RWPE2 (cell line): ENCODE measurements around the gene ZP2.
"Not testable (repeated sequence)": the region's sequence is repeated elsewhere in the genome, so short reads cannot be mapped to it uniquely, and the experiment has no call there.

Source experiments
- ATAC-seq: fragments of 200-7000 bp; cut with Tn5 transposase; 3 replicates; pipeline ENCODE4 v1.9.1; 2021; ENCODE audit warnings: low read depth
- DNase-seq: peaks from one replicate; pipeline ENCODE4 v3.0.0-alpha.2; 2020; ENCODE audit warnings: low spot score
- H3K27ac ChIP-seq: fragments of 450-650 bp; 2 replicates; pipeline ENCODE4 v1.5.1; 2017; ENCODE audit warnings: mild to moderate bottlenecking; ENCODE audit not compliant: poor library complexity, severe bottlenecking
- H3K27me3 ChIP-seq: fragments of 250-450 bp; sonication (Bioruptor Pico); 2 replicates; pipeline ENCODE4 v1.5.1; 2021; ENCODE audit warnings: mild to moderate bottlenecking, moderate library complexity; ENCODE audit not compliant: insufficient read depth, poor library complexity, severe bottlenecking
- H3K36me3 ChIP-seq: fragments of 250-450 bp; sonication (Bioruptor Pico); 2 replicates; pipeline ENCODE4 v1.5.1; 2020; ENCODE audit warnings: low read depth, mild to moderate bottlenecking, moderate library complexity
- H3K4me1 ChIP-seq: fragments of 250-450 bp; sonication (Bioruptor Pico); 2 replicates; pipeline ENCODE4 v1.5.1; 2021; ENCODE audit warnings: mild to moderate bottlenecking, moderate library complexity; ENCODE audit not compliant: insufficient read depth, poor library complexity, severe bottlenecking
- H3K4me3 ChIP-seq: fragments of 250-450 bp; sonication (Bioruptor Pico); 2 replicates; pipeline ENCODE4 v1.5.1; 2021; ENCODE audit warnings: mild to moderate bottlenecking, moderate library complexity; ENCODE audit not compliant: severe bottlenecking
- H3K9me3 ChIP-seq: fragments of 250-450 bp; sonication (Bioruptor Pico); 2 replicates; pipeline ENCODE4 v1.5.1; 2021; ENCODE audit warnings: mild to moderate bottlenecking, moderate library complexity; ENCODE audit not compliant: severe bottlenecking
- CTCF ChIP-seq: fragments of 450-650 bp; IDR thresholded peaks from one replicate; pipeline ENCODE4 v1.5.1; 2017; ENCODE audit warnings: mild to moderate bottlenecking, moderate library complexity; ENCODE audit not compliant: poor library complexity, severe bottlenecking

ZP2 gene

GRCh38 chr16:21211486-21211885 lies at the start of gene ZP2:
TSS of gene ZP2 (minus strand) at chr16:21211574. CDS start at chr16:21211547, 27 bp downstream.
- ATAC-seq: no peak

GRCh38 chr16:21257284-21257683 lies 45.9 kb upstream of the ZP2 start:
- TF ChIP-seq CTCF: no peak
- H3K36me3 ChIP-seq: no peaks in the 10 kb centered on the region
- no peaks in the 10 kb centered on the region for H3K4me1 ChIP-seq
- no peak overlapping the region for H3K4me3 ChIP-seq
- no peak overlapping the region for H3K27ac ChIP-seq
- DNase-seq: no peak
- H3K9me3 ChIP-seq: no peaks in the 10 kb centered on the region
- no peaks in the 10 kb centered on the region for H3K27me3 ChIP-seq
- ATAC-seq: no peak

More at GRCh38 chr16:21211486-21211885, at the start of gene ZP2:
- no peaks in the 10 kb centered on the region for H3K4me1 ChIP-seq
- no peak within 1 kb of the TSS for H3K4me3 ChIP-seq
- no peak for DNase-seq
- no peak for TF ChIP-seq CTCF
- H3K27ac ChIP-seq: no peak within 1 kb of the TSS
- no peaks in the 10 kb centered on the region for H3K27me3 ChIP-seq
- no peaks in the 10 kb centered on the region for H3K9me3 ChIP-seq
- H3K36me3 ChIP-seq: no peaks in the 10 kb centered on the region

- no peak overlapping the region for H3K27ac ChIP-seq
- DNase-seq: no peak
- no peaks in the 10 kb centered on the region for H3K9me3 ChIP-seq
- no peaks in the 10 kb centered on the region for H3K27me3 ChIP-seq
- no peak overlapping the region for H3K4me3 ChIP-seq
- no peaks in the 10 kb centered on the region for H3K36me3 ChIP-seq
- H3K4me1 ChIP-seq: no peaks in the 10 kb centered on the region
- no peak for ATAC-seq
- no peak for TF ChIP-seq CTCF
Observed at GRCh38 chr16:21256636-21257035, 45.3 kb upstream of the ZP2 start.

GRCh38 chr16:21253470-21253869 lies 42.1 kb upstream of the ZP2 start:
- ATAC-seq: no peak
- no peak for DNase-seq
- no peak overlapping the region for H3K4me3 ChIP-seq
- H3K27me3 ChIP-seq: no peaks in the 10 kb centered on the region
- TF ChIP-seq CTCF: no peak
- H3K9me3 ChIP-seq: no peaks in the 10 kb centered on the region
- H3K4me1 ChIP-seq: no peaks in the 10 kb centered on the region
- no peaks in the 10 kb centered on the region for H3K36me3 ChIP-seq
- H3K27ac ChIP-seq: no peak overlapping the region

GRCh38 chr16:21250072-21250923 lies 38.9 kb upstream of the ZP2 start:
- no peak for DNase-seq
- Histone ChIP-seq H3K4me1 (no peaks in the 10 kb centered on the region), H3K9me3 (no peaks in the 10 kb centered on the region), H3K36me3 (no peaks in the 10 kb centered on the region), H3K27me3 (no peaks in the 10 kb centered on the region), H3K4me3 (no peak overlapping the region), H3K27ac (no peak overlapping the region)
- no peak for TF ChIP-seq CTCF
- ATAC-seq: no peak

- DNase-seq, H3K27me3 ChIP-seq, H3K4me3 ChIP-seq, ATAC-seq, H3K27ac ChIP-seq, H3K36me3 ChIP-seq, H3K4me1 ChIP-seq, H3K9me3 ChIP-seq: not testable (repeated sequence)
Observed at GRCh38 chr16:21248179-21248578, 36.8 kb upstream of the ZP2 start.
